Measurements from ENCODE around the gene PLCB1. TPM values are rescaled to one million over a fixed set of nuclear protein-coding genes. Genes with fewer than 3 reads are reported as not detected.
"Not testable (repeated sequence)": the region's sequence is repeated elsewhere in the genome, so short reads cannot be mapped to it uniquely, and the experiment has no call there.

PLCB1 gene
- total RNA-seq, 1 experiment from 2014 or later: 3.5 TPM

DNA sequence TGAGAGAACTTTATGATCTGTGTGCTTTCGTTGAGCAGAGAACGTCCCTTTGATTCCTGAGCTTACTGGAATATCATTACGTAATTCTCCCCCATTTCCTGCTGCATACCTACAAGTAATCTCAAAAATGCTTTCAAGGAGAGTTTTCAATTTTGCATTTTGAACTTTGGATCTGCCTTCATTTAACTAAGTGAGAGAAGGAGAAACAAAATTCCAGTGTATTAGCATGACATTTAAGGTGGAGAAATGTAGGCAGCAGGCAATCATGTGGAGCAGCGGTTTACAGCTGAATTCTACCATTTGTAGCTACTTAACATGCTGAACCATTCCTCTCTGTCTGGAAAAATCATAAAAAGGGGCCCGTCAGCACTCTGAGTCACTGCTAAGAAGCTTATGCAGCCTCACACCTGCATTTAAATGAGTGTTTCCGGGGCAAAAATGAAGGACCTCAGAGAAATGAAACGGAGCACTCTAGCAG lies 451.5 kb downstream of the PLCB1 start:
- DNase-seq (ENCODE audit: low spot score): no peak

DNA sequence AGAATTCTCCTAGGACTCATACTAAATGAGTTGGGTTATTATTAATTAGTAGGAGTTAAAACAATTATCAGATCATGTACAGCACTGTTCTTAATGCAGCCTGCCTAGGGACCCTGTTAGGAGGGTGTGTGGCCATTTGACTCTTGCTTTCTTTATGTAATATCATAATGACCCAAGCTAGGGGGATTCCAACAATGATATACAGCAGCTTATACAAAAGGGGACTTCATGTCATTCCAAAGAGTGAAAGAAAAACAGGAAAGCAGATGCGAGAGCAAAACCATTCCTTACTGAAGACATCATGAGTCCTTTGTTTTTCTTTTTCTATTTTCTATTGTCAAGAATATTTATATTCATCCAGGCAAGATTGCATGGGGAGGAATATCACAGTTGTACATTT lies 455.2 kb downstream of the PLCB1 start:
- DNase-seq (ENCODE audit: low spot score): no peak

DNA sequence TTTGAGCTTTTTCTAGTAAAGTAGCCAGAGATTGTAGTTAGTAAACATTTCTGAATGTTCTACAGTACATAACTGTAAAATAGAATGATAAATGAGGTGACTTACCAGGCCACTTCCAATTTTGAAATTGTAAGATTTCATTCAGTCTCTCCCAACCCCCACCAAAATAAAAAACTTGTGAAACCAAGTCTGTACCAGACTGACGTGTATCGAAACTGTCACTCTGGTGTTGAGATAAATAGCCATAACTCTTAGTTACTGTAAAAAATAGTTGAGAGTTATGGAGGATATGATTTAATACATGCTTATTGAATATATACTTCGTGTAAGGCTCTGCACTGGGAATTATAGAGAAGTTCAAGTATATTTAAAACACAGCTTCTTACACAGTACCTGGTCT lies 455.7 kb downstream of the PLCB1 start:
- DNase-seq (ENCODE audit: low spot score): no peak

DNA sequence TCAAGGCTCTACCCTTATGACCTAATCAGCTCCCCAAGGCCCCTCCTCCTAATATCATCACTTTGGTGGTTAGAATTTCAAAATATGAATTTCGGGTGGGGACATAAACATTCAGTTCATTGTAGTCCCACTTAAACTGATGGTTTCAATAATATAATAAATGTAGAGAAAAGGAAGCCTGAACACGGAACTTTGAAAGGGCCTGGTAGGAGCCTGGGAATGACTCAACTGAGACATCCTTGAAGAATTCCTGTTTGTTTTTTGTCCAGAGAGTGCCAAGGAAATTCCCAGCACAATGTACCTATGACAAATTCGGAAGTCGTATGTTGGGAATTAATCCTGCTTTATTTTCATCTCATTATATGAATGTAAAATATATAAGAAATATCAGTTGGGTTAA lies 457.9 kb downstream of the PLCB1 start:
- DNase-seq (ENCODE audit: low spot score): no peak

DNA sequence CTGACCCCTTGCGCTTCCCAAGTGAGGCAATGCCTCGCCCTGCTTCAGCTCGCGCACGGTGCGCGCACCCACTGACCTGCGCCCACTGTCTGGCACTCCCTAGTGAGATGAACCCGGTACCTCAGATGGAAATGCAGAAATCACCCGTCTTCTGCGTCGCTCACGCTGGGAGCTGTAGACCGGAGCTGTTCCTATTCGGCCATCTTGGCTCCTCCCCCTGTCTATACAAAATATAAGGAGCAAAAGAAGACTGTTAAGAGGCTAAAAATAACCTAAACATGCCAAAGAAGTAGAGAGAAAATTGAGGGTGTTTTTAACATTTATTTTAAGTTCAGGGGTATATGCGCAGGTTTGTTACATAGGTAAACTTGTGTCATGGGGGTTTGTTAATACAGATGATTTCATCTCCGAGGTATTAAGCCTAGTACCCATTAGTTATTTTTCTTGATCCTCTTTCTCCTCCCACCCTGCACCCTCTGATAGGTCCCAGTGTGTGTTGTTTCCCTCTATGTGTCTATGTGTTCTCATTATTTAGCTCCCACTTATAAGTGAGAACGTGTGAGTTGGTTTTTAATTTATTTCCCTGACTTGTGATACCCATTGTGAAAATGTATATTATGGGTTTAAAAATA lies 469.0 kb downstream of the PLCB1 start:
- peak; percentile 7 for DNase-seq (ENCODE audit: low spot score)

DNA sequence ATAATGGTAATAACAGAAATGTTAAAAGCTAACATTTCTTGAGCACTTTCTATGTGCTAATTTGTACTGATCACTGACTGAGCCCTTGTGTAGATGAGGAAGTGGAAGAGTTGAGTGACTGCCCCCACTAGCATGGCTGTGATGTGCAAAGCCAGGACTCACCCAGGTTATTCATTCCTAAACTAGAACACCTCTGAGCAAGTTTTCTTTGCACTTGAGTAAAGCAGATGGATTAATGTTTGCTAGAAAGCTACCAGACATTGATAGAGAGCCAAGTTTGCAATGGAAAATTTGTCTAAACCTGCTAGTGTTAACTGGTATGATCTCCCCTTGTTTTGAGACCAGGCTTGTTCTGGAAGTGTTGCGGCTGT lies 469.5 kb downstream of the PLCB1 start:
- DNase-seq (ENCODE audit: low spot score): peak; percentile 7

DNA sequence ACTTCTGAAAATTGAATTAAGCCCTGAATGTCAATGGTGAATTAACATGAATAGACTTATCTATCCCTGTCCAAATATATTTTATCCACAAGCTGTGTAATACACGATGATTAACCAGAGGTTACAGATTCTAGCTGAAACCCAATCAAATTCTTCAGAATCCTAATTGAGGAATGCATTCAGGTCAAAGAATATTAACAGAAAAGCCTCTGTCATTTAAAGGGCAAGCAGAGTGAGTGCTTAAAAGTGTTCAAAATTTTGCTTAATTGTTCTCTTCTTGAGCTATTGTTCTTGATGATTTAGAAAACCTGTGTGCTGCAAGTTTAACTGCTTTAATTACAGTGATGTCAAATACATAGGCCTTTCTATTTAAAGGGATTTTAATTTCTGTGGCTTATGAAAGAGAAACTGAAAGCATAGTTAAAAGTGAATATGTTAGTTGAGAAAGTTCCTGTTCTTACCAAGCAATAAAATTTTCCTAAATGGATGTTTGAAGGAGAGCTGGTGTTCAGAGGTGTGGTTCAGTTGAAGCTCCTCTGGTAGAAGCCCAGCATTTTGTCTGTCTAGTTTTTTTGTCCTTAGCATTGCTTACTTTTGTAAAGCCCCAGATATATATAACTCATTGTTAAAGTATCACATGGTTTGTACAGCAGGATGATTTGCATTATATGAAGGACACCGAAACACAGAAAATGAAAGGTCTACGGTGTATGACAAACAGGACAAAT lies 470.5 kb downstream of the PLCB1 start:
- no peak for DNase-seq (ENCODE audit: low spot score)

DNA sequence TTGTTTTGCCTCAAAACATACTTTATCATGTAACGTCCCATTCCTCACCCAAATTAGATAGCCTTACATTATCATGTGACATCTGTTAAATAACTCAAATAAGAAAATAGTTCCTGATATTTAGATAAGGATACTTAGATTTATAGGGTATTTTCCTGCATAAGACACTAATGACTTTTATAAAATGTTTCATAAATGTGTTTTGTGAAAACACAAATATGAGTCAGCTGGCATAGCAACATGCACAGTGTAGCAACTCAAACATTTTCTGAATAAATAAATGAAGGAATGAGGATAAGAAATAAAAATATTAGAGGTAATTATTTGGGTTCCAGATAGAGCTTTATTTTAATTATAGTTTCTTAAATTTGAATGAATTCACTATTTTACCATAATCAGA lies 476.4 kb downstream of the PLCB1 start:
- no peak for DNase-seq (ENCODE audit: low spot score)

DNA sequence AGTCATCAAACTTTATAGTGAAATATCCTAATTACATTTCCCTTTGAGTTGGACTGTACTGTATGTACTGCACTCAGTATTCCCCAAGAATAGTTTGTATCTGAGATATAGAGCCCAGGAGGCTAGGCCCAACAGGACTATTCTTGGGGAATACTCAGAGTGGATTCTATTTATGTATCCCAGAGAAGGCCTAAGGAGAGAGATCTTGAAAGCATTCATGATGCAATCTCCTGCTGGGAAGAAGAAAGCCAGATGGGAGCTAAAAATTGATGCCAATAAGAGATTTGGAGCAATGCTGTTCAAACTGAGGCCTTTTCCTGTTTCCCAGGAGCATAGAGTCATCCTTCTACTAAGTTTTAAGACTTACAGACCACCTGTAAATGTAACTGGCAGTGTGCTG lies 484.7 kb downstream of the PLCB1 start:
- no peak for DNase-seq (ENCODE audit: low spot score)

DNA sequence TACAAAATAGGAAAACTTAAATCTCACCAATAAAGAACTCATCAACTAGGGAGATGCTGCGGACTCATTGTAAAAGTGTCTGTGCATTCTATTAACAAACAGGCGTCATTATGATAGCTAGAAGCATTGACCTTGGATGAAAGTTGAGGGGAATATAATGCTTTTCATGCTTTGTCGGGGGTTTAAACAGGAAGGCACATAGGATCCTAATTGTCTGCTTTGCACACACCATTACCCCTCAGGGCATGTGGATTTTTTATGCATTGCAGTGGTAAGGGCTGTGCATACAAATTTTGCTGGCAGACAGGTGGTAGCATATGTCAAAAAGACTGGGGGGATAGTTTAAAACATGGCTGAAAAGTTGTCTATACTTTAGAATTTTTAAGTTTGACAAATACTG lies 488.9 kb downstream of the PLCB1 start:
- no peak for DNase-seq (ENCODE audit: low spot score)

DNA sequence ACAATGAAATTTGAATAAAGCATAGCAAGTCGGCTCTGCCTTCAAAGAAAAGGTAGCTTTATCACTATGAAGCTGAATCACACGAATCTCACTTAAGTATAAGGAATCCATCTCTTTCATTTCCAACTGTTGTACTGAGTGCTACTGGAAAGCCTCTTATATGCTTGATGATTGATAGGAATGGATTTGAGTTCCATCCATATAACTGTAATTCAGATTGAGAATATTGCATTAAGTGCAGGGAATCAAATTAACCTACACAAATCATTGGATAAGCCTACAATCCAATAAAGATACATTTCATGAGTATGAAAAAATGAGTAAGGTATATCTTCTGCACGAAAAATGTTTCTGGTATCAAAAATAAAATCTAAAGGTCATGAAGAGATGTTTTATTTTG lies 492.0 kb downstream of the PLCB1 start:
- no peak for DNase-seq (ENCODE audit: low spot score)

DNA sequence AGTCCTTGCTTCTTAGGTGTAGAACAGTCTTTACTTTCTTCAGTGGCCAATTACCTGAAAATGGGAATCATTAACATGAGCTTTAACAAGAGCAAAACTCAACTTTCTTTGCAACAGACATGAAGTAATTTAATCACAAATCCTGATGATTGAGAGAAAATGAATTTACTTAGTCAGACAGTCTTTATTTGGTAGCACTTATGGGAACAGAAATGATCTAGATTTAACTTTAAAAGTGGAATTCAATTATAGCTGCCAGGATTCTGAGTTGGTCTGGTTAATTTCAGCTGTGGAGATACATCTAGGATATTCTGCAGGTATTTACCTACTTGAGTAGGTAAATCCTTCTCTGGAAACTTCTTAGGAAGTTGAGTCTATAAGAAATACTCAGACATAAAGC lies 492.6 kb downstream of the PLCB1 start:
- DNase-seq (ENCODE audit: low spot score): no peak

DNA sequence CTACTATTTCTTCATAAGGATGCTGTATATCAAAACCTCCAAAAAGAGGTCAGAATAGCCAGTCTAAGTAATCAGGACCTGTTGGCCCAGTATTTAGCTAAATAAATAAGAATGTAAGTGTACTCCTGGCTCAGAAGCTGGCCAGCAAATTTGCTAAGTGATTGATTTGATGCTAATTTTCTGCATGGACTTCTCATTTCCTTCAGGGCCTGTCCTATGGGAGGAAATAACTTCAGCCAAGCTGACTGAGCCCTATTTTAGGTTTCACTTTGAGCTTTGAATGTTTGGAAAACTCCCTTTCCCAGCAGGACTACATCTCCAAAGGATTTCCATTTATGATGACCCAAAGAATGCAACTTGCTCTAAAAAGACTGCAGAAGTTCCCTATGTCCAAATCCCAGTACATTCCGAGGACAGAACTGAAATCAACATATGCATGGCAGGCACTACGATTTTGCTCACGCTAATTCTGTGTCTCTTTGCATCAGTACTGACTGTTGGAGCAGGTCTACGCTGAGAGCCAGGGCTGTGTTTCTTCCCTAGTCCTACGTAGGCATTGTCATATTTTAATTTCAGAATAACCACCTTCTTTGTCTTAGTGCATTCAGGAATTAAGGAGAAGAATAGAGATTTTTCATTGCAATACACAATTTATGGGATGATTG lies 495.4 kb downstream of the PLCB1 start:
- DNase-seq (ENCODE audit: low spot score): no peak

DNA sequence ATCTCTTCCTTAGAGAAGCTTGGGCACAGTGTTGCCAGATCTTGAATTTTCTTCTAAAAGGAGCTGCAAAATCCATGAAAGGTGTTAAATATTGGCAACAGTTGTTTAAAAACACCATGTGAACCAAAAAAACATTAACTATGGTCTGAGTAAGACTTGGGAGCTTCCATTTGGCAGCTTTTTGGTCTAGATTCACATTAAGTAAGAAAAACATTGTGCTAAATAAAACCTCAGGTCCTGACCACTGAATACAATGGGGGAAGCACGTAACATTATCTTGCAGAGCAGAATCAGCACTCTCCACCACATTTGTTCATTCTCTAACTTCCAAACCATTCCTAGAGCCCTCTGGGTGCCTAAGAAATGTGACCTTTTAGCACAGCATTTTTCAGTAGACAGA lies 499.2 kb downstream of the PLCB1 start:
- DNase-seq (ENCODE audit: low spot score): no peak

DNA sequence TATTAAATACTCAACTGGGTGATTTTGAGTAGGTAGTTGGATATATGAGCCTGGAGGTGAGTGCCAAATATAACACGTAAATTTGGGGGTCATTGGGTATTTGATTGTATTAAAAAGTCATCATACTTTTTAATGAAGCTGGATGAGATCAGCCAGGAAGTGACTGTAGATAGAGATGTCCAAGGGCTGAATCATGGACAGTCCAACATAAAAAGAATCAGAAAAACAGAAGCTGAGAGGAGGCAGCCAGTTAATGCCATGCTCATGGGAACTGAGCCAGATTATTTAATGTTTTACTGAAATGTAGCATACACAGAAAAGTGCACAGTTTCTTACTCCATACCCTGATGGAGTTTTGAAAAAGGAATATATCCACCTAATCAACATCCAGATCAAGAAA lies 501.3 kb downstream of the PLCB1 start:
- DNase-seq (ENCODE audit: low spot score): no peak

DNA sequence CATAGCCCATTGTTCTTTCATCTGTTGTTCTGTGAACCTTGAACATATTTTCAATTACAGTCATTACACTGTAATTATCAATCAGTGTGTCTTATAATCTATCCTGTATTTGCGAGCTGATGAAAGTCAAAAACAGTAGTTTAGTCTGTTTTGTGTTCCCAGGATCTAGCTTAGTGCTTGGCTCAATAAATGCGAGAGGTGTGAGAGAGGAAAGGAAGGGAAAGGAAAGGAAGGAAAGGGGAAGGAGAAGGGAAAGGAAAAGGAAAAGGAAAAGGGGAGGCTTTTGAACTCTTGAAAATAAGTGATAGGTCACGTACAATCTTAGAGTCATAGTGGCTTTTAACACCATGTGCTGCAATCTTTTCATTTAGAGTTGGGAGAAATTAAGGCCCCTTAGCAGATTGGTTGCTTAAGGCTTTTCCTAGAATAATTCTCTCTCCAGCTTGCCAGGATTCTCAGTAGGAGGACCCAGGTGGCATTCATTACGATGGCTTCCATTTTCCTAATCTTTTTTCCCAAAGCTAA lies 503.0 kb downstream of the PLCB1 start:
- no peak for DNase-seq (ENCODE audit: low spot score)

DNA sequence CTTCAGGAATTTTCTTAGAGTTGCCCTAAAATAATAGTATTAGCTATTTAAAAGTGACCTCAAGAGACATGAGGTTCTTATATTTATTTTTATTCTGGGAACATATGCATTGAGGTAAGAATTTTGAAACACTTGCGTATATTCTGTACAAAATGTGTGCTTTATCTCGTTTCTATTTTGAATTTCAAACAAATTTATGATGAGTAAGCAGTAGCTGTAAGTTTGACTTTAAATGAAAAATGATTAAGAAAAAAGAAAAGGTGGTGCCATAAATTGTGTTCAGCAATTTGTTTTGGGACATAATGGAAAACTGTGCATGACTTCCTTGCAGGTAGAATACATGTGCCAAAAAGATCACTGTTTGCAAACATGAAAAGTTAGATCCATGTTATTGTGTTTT lies 503.8 kb downstream of the PLCB1 start:
- DNase-seq (ENCODE audit: low spot score): no peak

DNA sequence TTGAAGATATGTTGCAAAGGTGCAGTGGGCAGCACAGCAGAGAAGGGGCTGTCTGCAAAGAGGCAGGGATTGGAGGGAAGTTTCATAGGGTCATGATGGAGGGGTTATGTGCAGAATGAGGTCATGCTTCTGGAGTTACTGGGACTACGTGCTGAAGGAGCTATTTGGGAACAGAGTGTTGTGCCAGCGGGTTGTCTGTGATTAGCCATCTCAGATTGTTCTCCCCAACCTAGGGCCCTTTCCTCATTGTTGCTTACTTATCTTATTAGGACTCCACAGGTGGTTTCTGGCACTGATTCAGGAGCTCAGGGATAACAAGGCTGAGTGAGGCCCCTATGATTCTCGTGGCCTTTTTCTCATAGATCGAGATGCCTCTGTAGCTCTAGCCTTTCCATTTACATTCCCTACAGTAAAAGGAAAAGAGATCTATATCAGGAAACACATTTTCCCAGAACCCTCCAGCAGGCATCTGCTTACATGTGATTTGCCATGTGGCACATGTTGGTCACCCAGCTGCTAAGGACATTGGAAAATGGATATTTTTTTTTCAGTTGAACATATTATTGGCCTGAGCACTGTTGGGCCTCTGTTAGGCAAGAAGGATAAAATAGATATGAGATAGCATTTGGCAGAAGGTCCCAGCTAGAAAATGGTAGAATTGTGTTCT lies 507.2 kb downstream of the PLCB1 start:
- no peak for DNase-seq (ENCODE audit: low spot score)

DNA sequence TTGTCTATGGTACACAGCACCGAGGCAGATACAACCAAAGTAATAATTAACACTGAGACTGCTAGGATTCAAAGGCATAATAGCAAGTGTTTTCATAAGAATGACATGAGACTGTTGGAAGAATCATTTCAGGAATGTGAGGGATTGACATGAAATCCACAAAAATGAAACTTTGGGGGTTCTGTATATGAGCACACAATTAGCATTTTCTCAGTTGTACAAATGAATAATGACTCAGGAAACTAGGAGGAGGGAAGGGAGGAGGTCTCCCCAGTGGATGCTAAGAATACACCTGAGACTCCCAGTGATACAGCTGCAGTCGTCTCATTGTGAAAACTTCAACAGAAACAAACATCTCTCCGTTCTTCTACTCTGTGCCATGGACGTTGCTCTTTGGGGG lies 508.4 kb downstream of the PLCB1 start:
- no peak for DNase-seq (ENCODE audit: low spot score)

DNA sequence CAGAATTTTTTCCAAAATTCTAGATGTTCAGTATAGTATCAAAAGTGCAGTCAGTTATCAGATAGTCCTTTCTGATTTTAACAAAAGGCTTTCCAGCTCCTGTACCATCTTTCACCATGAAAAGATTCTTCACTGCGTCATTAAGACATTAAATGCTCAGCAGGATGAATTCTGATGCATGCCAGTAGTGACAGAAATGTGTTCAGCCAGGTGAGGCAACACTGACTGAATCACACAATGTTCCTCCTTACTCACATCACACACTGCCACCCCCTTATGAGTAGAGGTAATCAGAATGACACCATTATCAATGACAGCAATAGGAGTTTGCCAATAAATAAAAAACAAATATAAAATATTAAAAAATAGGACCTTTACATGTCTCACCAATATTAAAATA lies 510.2 kb downstream of the PLCB1 start:
- no peak for DNase-seq (ENCODE audit: low spot score)

DNA sequence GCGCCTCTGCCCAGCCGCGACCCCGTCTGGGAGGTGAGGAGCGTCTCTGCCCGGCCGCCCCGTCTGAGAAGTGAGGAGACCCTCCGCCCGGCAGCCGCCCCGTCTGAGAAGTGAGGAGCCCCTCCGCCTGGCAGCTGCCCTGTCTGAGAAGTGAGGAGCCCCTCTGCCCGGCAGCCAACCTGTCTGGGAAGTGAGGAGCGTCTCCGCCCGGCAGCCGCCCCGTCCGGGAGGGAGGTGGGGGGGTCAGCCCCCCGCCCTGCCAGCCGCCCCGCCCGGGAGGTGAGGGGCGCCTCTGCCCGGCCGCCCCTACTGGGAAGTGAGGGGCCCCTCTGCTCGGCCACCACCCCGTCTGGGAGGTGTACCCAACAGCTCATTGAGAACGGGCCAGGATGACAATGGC lies 512.4 kb downstream of the PLCB1 start:
- not testable (repeated sequence) for DNase-seq (ENCODE audit: low spot score)

DNA sequence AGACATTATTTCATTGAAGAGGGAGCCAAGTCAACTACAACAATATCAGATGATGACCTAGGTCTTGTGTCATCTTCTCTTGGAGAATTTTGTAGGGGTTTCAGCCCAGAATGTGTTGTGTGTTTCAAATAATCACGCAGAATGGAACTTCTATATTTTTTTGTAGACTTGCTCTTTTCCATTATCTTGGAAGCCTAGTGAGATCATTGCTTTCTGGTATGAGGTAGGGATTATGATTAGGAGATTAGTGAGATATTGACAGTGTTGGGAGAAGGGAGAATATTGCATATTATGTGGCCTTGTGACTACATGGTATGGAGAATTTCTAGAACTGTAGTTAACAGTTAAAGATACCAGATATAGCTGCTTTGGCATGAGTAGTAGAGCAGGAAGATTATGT lies 513.3 kb downstream of the PLCB1 start:
- DNase-seq (ENCODE audit: low spot score): no peak

Measured in HT-29 (cell line).